WTC11 (cell line): ENCODE results near the gene FAM114A2. TPM values are rescaled to one million over a fixed set of nuclear protein-coding genes. Genes with fewer than 3 reads are reported as not detected.

Experiments
- ATAC-seq: fragments of 200-7000 bp; cut with Tn5 transposase; 2 replicates; pipeline ENCODE4 v1.10.0; 2021; ENCODE audit warnings: mild to moderate bottlenecking, moderate library complexity
- CTCF ChIA-PET: fragments of 300-600 bp; sonication (Branson Sonifier 250); formaldehyde crosslinking; loops from one replicate; lab custom pipeline; 2021; ENCODE audit warnings: antibody characterized with exemption; lab: Charles Lee
- POLR2A ChIA-PET: fragments of 350-600 bp; sonication (Branson Sonifier 250); formaldehyde crosslinking; loops from one replicate; lab custom pipeline; 2021; ENCODE audit warnings: antibody characterized with exemption; lab: Charles Lee
- DNase-seq: peaks from one replicate; pipeline ENCODE4 v3.0.0; 2021; ENCODE audit warnings: low spot score
- H3K27ac Mint-ChIP-seq: 2 replicates; pipeline ENCODE4 v1.8.0; 2021; ENCODE audit warnings: mixed read lengths
- H3K27me3 Mint-ChIP-seq: 2 replicates; pipeline ENCODE4 v1.8.0; 2021; ENCODE audit warnings: low read depth, mild to moderate bottlenecking, moderate library complexity, mixed read lengths
- H3K36me3 Mint-ChIP-seq: 2 replicates; pipeline ENCODE4 v1.8.0; 2021; ENCODE audit warnings: mixed read lengths
- H3K4me1 Mint-ChIP-seq: 2 replicates; pipeline ENCODE4 v1.8.0; 2022; ENCODE audit warnings: mixed read lengths
- H3K4me3 Mint-ChIP-seq: 2 replicates; pipeline ENCODE4 v1.8.0; 2021; ENCODE audit warnings: mild to moderate bottlenecking, moderate library complexity, mixed read lengths
- H3K9me3 Mint-ChIP-seq: 2 replicates; pipeline ENCODE4 v1.8.0; 2021; ENCODE audit warnings: mixed read lengths
- CBFB ChIP-seq: sonication (generic); formaldehyde crosslinking; IDR thresholded peaks from 2 replicates; pipeline ENCODE4 v1.8.1; 2022; ENCODE audit warnings: mild to moderate bottlenecking, low read depth, missing genetic modification reagents
- CREB1 ChIP-seq: sonication (generic); formaldehyde crosslinking; IDR thresholded peaks from 2 replicates; pipeline ENCODE4 v1.8.0; 2023; ENCODE audit warnings: mild to moderate bottlenecking, missing genetic modification reagents
- E2F4 ChIP-seq: sonication (generic); formaldehyde crosslinking; IDR thresholded peaks from 2 replicates; pipeline ENCODE4 v1.8.1; 2022; ENCODE audit warnings: low read depth, mild to moderate bottlenecking, moderate library complexity, missing genetic modification reagents, borderline replicate concordance
- ELF4 ChIP-seq: sonication (generic); formaldehyde crosslinking; IDR thresholded peaks from 2 replicates; pipeline ENCODE4 v1.8.1; 2022; ENCODE audit warnings: low read depth, mild to moderate bottlenecking, moderate library complexity, missing genetic modification reagents
- ESRRA ChIP-seq: sonication (generic); formaldehyde crosslinking; IDR thresholded peaks from 2 replicates; pipeline ENCODE4 v1.8.1; 2022; ENCODE audit warnings: mild to moderate bottlenecking, missing genetic modification reagents, borderline replicate concordance
- FOXJ3 ChIP-seq: sonication (generic); formaldehyde crosslinking; IDR thresholded peaks from 2 replicates; pipeline ENCODE4 v1.9.0; 2021; ENCODE audit warnings: missing genetic modification reagents, mild to moderate bottlenecking, borderline replicate concordance
- FOXP1 ChIP-seq: sonication (generic); formaldehyde crosslinking; IDR thresholded peaks from 2 replicates; pipeline ENCODE4 v1.8.0; 2022; ENCODE audit warnings: missing genetic modification reagents, mild to moderate bottlenecking, moderate library complexity, borderline replicate concordance
- GRHL2 ChIP-seq: fragments of 250-450 bp; sonication (Bioruptor Pico); IDR thresholded peaks from 2 replicates; pipeline ENCODE4 v1.8.0; 2022; ENCODE audit warnings: mild to moderate bottlenecking, moderate library complexity; ENCODE audit not compliant: insufficient replicate concordance, severe bottlenecking
- HMGA2 ChIP-seq: fragments of 250-450 bp; sonication (Bioruptor Pico); IDR thresholded peaks from 2 replicates; pipeline ENCODE4 v1.4.0; 2021; ENCODE audit warnings: mild to moderate bottlenecking, moderate library complexity
- IRF2 ChIP-seq: sonication (generic); formaldehyde crosslinking; IDR thresholded peaks from 2 replicates; pipeline ENCODE4 v1.8.0; 2022; ENCODE audit warnings: low read depth, missing genetic modification reagents, borderline replicate concordance
- KAT7 ChIP-seq: sonication (generic); formaldehyde crosslinking; IDR thresholded peaks from 2 replicates; pipeline ENCODE4 v1.8.1; 2023; ENCODE audit warnings: missing genetic modification reagents, mild to moderate bottlenecking, borderline replicate concordance
- MAX ChIP-seq: sonication (generic); formaldehyde crosslinking; IDR thresholded peaks from 2 replicates; pipeline ENCODE4 v1.8.0; 2022; ENCODE audit warnings: mild to moderate bottlenecking, missing genetic modification reagents
- MLX ChIP-seq: sonication (generic); formaldehyde crosslinking; IDR thresholded peaks from 2 replicates; pipeline ENCODE4 v1.8.1; 2023; ENCODE audit warnings: mild to moderate bottlenecking, missing genetic modification reagents, moderate library complexity
- MXD4 ChIP-seq: fragments of 250-450 bp; sonication (Bioruptor Pico); IDR thresholded peaks from 2 replicates; pipeline ENCODE4 v1.8.0; 2021; ENCODE audit warnings: mild to moderate bottlenecking, moderate library complexity, borderline replicate concordance
- NFATC4 ChIP-seq: fragments of 250-450 bp; sonication (Bioruptor Pico); IDR thresholded peaks from 2 replicates; pipeline ENCODE4 v1.9.0; 2021; ENCODE audit warnings: mild to moderate bottlenecking
- NR3C1 ChIP-seq: sonication (generic); formaldehyde crosslinking; conservative IDR thresholded peaks from 2 replicates; pipeline ENCODE4 v1.8.1; 2023; ENCODE audit warnings: low read depth, mild to moderate bottlenecking, missing genetic modification reagents
- SMAD3 ChIP-seq: sonication (generic); formaldehyde crosslinking; IDR thresholded peaks from 2 replicates; pipeline ENCODE4 v1.8.0; 2022; ENCODE audit warnings: missing genetic modification reagents, mild to moderate bottlenecking, borderline replicate concordance
- SOX15 ChIP-seq: fragments of 250-450 bp; sonication (Bioruptor Pico); IDR thresholded peaks from 2 replicates; pipeline ENCODE4 v1.9.0; 2021; ENCODE audit warnings: mild to moderate bottlenecking
- USF1 ChIP-seq: sonication (generic); formaldehyde crosslinking; IDR thresholded peaks from 2 replicates; pipeline ENCODE4 v1.8.0; 2022; ENCODE audit warnings: mild to moderate bottlenecking, missing genetic modification reagents
- ZNF138 ChIP-seq: sonication (generic); formaldehyde crosslinking; conservative IDR thresholded peaks from 2 replicates; pipeline ENCODE4 v1.8.1; 2022; ENCODE audit warnings: mild to moderate bottlenecking, moderate library complexity, missing genetic modification reagents
- ZNF219 ChIP-seq: sonication (generic); formaldehyde crosslinking; IDR thresholded peaks from 2 replicates; pipeline ENCODE4 v1.8.0; 2023; ENCODE audit warnings: missing genetic modification reagents, mild to moderate bottlenecking, borderline replicate concordance
- ZNF232 ChIP-seq: sonication (generic); formaldehyde crosslinking; IDR thresholded peaks from 2 replicates; pipeline ENCODE4 v1.8.0; 2022; ENCODE audit warnings: mild to moderate bottlenecking, missing genetic modification reagents
- ZNF317 ChIP-seq: sonication (generic); formaldehyde crosslinking; IDR thresholded peaks from 2 replicates; pipeline ENCODE4 v1.8.1; 2023; ENCODE audit warnings: low read depth, mild to moderate bottlenecking, moderate library complexity, missing genetic modification reagents, borderline replicate concordance
- ZNF416 ChIP-seq: fragments of 250-450 bp; sonication (Bioruptor Pico); IDR thresholded peaks from 2 replicates; pipeline ENCODE4 v1.9.0; 2021; ENCODE audit warnings: mild to moderate bottlenecking, inconsistent platforms
- ZNF423 ChIP-seq: fragments of 250-450 bp; sonication (Bioruptor Pico); IDR thresholded peaks from 2 replicates; pipeline ENCODE4 v2.1.2; 2022; ENCODE audit warnings: mild to moderate bottlenecking, moderate library complexity
- ZNF512 ChIP-seq: sonication (generic); formaldehyde crosslinking; IDR thresholded peaks from 2 replicates; pipeline ENCODE4 v1.8.1; 2022; ENCODE audit warnings: missing genetic modification reagents, borderline replicate concordance
- total RNA-seq: library from RNA; stranded (reverse); gene quantifications from 3 replicates; pipeline ENCODE4 v1.2.3, GENCODE V29; 2021
- TF ChIP-seq, protein P1 (sequence below): sonication (generic); formaldehyde crosslinking; conservative IDR thresholded peaks from 2 replicates; pipeline ENCODE4 v1.8.1; 2022; ENCODE audit warnings: mild to moderate bottlenecking, missing genetic modification reagents
- TF ChIP-seq, protein P2 (sequence below): sonication (generic); formaldehyde crosslinking; IDR thresholded peaks from 2 replicates; pipeline ENCODE4 v1.8.1; 2022; ENCODE audit warnings: mild to moderate bottlenecking, missing genetic modification reagents, moderate library complexity, borderline replicate concordance
- TF ChIP-seq, protein P3 (sequence below): fragments of 250-450 bp; sonication (Bioruptor Pico); IDR thresholded peaks from 2 replicates; pipeline ENCODE4 v2.1.2; 2022; ENCODE audit warnings: mild to moderate bottlenecking, moderate library complexity

FAM114A2 gene
- total RNA-seq, 1 experiment from 2014 or later, result 10.1 TPM

- Mint-ChIP-seq H3K9me3 (no peaks in the 10 kb centered on the region), H3K4me1 (peaks cover 11% of the 10 kb centered on the region), H3K27me3 (peaks cover 3% of the 10 kb centered on the region; the same call in 1 of the 2 replicates), H3K27ac (no peak overlapping the region), H3K36me3 (no peaks in the 10 kb centered on the region), H3K4me3 (no peak overlapping the region)
- DNase-seq (no peak), ATAC-seq (no peak)
- no peak for TF ChIP-seq ZNF219
- TF ChIP-seq ELF4 (CRISPR knock-in tag), result no peak
- no peak for TF ChIP-seq ZNF512 (CRISPR knock-in tag)
- no peak for TF ChIP-seq NFATC4
- no peak for TF ChIP-seq GRHL2 (CRISPR knock-in tag)
- no peak for TF ChIP-seq ZNF423 (CRISPR knock-in tag)
- TF ChIP-seq KAT7, result no peak
- TF ChIP-seq CREB1, result no peak
- no peak for TF ChIP-seq ZNF138 (CRISPR knock-in tag)
- TF ChIP-seq ZNF232 (CRISPR knock-in tag), result no peak
- TF ChIP-seq E2F4 (CRISPR knock-in tag), result no peak
- TF ChIP-seq SOX15, result no peak
- TF ChIP-seq, protein P1, sequence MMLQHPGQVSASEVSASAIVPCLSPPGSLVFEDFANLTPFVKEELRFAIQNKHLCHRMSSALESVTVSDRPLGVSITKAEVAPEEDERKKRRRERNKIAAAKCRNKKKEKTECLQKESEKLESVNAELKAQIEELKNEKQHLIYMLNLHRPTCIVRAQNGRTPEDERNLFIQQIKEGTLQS (CRISPR knock-in tag), result no peak
- no peak for TF ChIP-seq ESRRA (CRISPR knock-in tag)
- TF ChIP-seq CBFB (CRISPR knock-in tag), result no peak
- TF ChIP-seq, protein P2, sequence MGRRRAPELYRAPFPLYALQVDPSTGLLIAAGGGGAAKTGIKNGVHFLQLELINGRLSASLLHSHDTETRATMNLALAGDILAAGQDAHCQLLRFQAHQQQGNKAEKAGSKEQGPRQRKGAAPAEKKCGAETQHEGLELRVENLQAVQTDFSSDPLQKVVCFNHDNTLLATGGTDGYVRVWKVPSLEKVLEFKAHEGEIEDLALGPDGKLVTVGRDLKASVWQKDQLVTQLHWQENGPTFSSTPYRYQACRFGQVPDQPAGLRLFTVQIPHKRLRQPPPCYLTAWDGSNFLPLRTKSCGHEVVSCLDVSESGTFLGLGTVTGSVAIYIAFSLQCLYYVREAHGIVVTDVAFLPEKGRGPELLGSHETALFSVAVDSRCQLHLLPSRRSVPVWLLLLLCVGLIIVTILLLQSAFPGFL (CRISPR knock-in tag), result no peak
- no peak for TF ChIP-seq USF1 (CRISPR knock-in tag)
- TF ChIP-seq SMAD3, result no peak
- CTCF ChIA-PET, result interaction anchor here (0.7 to 2.0 kb wide), 3 partner anchors 9 to 400 kb away, joined by 3 to 13 read pairs (median 4); no protein-coding TSS in a partner anchor
- POLR2A ChIA-PET, result no interaction called here
Observed at GRCh38 chr5:154063372-154063771, 24.7 kb upstream of the FAM114A2 start.

GRCh38 chr5:154060606-154061005, 21.9 kb upstream of the FAM114A2 start:
- ChIA-PET POLR2A (interaction anchor here (0.6 kb wide), 1 partner anchor 1623 kb away, joined by 5 read pairs; no protein-coding TSS in a partner anchor), CTCF (interaction anchor here (1.7 kb wide), 1 partner anchor 12 kb away, joined by 5 read pairs; no protein-coding TSS in a partner anchor)
- Mint-ChIP-seq H3K27me3 (peaks cover 3% of the 10 kb centered on the region; the same call in 1 of the 2 replicates), H3K9me3 (no peaks in the 10 kb centered on the region), H3K4me1 (peaks cover 18% of the 10 kb centered on the region), H3K27ac (no peak overlapping the region), H3K4me3 (no peak overlapping the region), H3K36me3 (no peaks in the 10 kb centered on the region)
- TF ChIP-seq ZNF317 (no peak), HMGA2 (CRISPR knock-in tag) (no peak), SMAD3 (no peak), ELF4 (CRISPR knock-in tag) (no peak), MXD4 (no peak), FOXJ3 (CRISPR knock-in tag) (no peak), NR3C1 (CRISPR knock-in tag) (no peak), ZNF416 (CRISPR knock-in tag) (no peak), FOXP1 (CRISPR knock-in tag) (no peak), MAX (CRISPR knock-in tag) (no peak), IRF2 (CRISPR knock-in tag) (no peak), MLX (CRISPR knock-in tag) (no peak)
- TF ChIP-seq, protein P3, sequence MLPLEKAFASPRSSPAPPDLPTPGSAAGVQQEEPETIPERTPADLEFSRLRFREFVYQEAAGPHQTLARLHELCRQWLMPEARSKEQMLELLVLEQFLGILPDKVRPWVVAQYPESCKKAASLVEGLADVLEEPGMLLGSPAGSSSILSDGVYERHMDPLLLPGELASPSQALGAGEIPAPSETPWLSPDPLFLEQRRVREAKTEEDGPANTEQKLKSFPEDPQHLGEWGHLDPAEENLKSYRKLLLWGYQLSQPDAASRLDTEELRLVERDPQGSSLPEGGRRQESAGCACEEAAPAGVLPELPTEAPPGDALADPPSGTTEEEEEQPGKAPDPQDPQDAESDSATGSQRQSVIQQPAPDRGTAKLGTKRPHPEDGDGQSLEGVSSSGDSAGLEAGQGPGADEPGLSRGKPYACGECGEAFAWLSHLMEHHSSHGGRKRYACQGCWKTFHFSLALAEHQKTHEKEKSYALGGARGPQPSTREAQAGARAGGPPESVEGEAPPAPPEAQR (CRISPR knock-in tag), result no peak
- ATAC-seq, result no peak
- no peak for DNase-seq
